ENCODE measurements around the gene FOXO1. TPM values are rescaled to one million over a fixed set of nuclear protein-coding genes. Genes with fewer than 3 reads are reported as not detected.

FOXO1 gene
- total and polyA plus RNA-seq, 9 of the 15 experiments (the other 6 are each of a cell fraction or from before 2014, with no cell fraction given), result 0.04 to 0.73 (median 0.20) TPM

GRCh38 chr13:40619479-40619814 lies 47.0 kb downstream of the FOXO1 start:
- ATAC-seq, result no peak
- Histone ChIP-seq H3K4me1 (replicated peaks in 1 of 2; ENCODE audit: control insufficient read depth in 2 of 2, insufficient read depth in 2 of 2, low read length in 2 of 2) (no peaks in the 10 kb centered on the region; a peak in 1 of 5 replicates), H3K4me2 (ENCODE audit: insufficient read depth, low read length) (no peak overlapping the region), H3K4me3 (no peak overlapping the region), H2AFZ (ENCODE audit: low read depth, low read length) (no peak overlapping the region), H3K27ac (ENCODE audit: extremely low read depth, low read depth, low read length) (no peak overlapping the region), H3K79me2 (ENCODE audit: control insufficient read depth, insufficient read depth, low read length) (no peaks in the 10 kb centered on the region), H3K36me3 (ENCODE audit: control insufficient read depth, insufficient read depth, low read length) (no peaks in the 10 kb centered on the region), H3K27me3 (ENCODE audit: control insufficient read depth in 2 of 2, insufficient read depth in 2 of 2, low read length in 2 of 2) (peaks cover 10 to 14% of the 10 kb centered on the region in 2 experiments), H4K20me1 (replicated peaks; ENCODE audit: control insufficient read depth, insufficient read depth, low read length) (no peaks in the 10 kb centered on the region), H3K9me3 (replicated peaks; ENCODE audit: control insufficient read depth, insufficient read depth, low read depth, low read length) (no peaks in the 10 kb centered on the region), H3K9ac (ENCODE audit: insufficient read depth in 1 of 2, low read depth in 2 of 2, low read length in 2 of 2) (no peak overlapping the region), H3K9me1 (ENCODE audit: control insufficient read depth, insufficient read depth, low read length) (no peaks in the 10 kb centered on the region)
- intact Hi-C loops (cut with micrococcal nuclease) (no loop called here), in situ Hi-C loops (cut with MboI) (no loop called here)
- TF ChIP-seq ELF1 (tag; IDR thresholded peaks at IDR 0.05) (no peak), MITF (IDR thresholded peaks at IDR 0.05) (no peak), ZNF507 (tag; conservative IDR thresholded peaks at IDR 0.05) (no peak), ZNF778 (CRISPR knock-in tag; IDR thresholded peaks at IDR 0.05) (no peak), RFX5 (IDR thresholded peaks at IDR 0.05; ENCODE audit: low read depth, low read length) (no peak), PTBP1 (IDR thresholded peaks at IDR 0.05; ENCODE audit: low read depth, low read length) (no peak), WHSC1 (IDR thresholded peaks at IDR 0.05; ENCODE audit: low read length) (no peak), CREBBP (IDR thresholded peaks at IDR 0.05; ENCODE audit: low read depth, low read length) (no peak), MTA3 (IDR thresholded peaks at IDR 0.05; ENCODE audit: borderline replicate concordance) (no peak), DMBX1 (CRISPR knock-in tag; IDR thresholded peaks at IDR 0.05; ENCODE audit: borderline replicate concordance) (no peak), CCAR2 (IDR thresholded peaks at IDR 0.05; ENCODE audit: low read depth, low read length) (no peak), USF2 (CRISPR knock-in tag; IDR thresholded peaks at IDR 0.05) (no peak), MCM5 (IDR thresholded peaks at IDR 0.05; ENCODE audit: low read depth) (no peak), ZNF79 (CRISPR knock-in tag; IDR thresholded peaks at IDR 0.05; ENCODE audit: low read depth) (no peak), LARP7 (IDR thresholded peaks at IDR 0.05) (no peak)
- no peak for FAIRE-seq
- ChIA-PET POLR2A (no interaction called here), CTCF (ENCODE audit: low intra/inter-chr PET ratio) (no interaction called here)
- WGBS (ENCODE audit: insufficient coverage, low coverage, missing lambda C conversion rate), result 0% methylated on average over 3 of the region's 3 CpGs
- BruUV-seq (replicated peaks), result no TSS peak
- no peak for DNase-seq (ENCODE audit: extremely low read depth in 1 of 4, low spot score in 3 of 4)
